H1 (cell line): ENCODE data around the gene HLA-DRB1. TPM values are rescaled to one million over a fixed set of nuclear protein-coding genes. Genes with fewer than 3 reads are reported as not detected.

ENCODE experiments used
- GTF2F1 ChIP-seq: IDR thresholded peaks from 2 replicates; pipeline ENCODE4 v1.6.1; 2012; ENCODE audit warnings: low read depth, low read length, improper control_type of control experiment, borderline replicate concordance
- polyA plus RNA-seq, 7 experiments: library from polyadenylated mRNA; depleted of rRNA in 3 of 7; stranded (reverse) in 5 of 7; unstranded in 2 of 7; fragments of >200 nt in 5 of 7; fragments of 200-250 nt in 2 of 7; gene quantifications; 1 replicate in 5 of 7; 2 replicates in 1 of 7; 4 replicates in 1 of 7; pipeline versions ENCODE4 v1.2.1 to v1.2.3, GENCODE V29; 2011 to 2013; ENCODE audit warnings: missing spikeins in 2 of 7, mixed read lengths in 2 of 7
- total RNA-seq: library from RNA; stranded (reverse); fragmentation: NEBNext Ultra II Directional; extraction: Animal tissue kit (Norgen Biotek cat#: 25700); gene quantifications from 2 replicates; pipeline ENCODE4 v1.2.1, GENCODE V29; 2021
- TF ChIP-seq, protein P1 (sequence below): IDR thresholded peaks from 2 replicates; pipeline ENCODE4 v1.6.1; 2012; ENCODE audit warnings: inconsistent platforms

Gene HLA-DRB1
- total and polyA plus RNA-seq, 2 of the 8 experiments (the other 6 are each of a cell fraction or from before 2014, with no cell fraction given): 6.7 to 7.5 TPM

- no peak for TF ChIP-seq GTF2F1
- TF ChIP-seq, protein P1, sequence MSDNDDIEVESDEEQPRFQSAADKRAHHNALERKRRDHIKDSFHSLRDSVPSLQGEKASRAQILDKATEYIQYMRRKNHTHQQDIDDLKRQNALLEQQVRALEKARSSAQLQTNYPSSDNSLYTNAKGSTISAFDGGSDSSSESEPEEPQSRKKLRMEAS: no peak
Measured at GRCh38 chr6:32583527-32583898, 6.1 kb downstream of the HLA-DRB1 start (continued).
